Large intestine (tissue), 3 donors: ENCODE results near the gene ARHGAP42. TPM values are rescaled to one million over a fixed set of nuclear protein-coding genes. Genes with fewer than 3 reads are reported as not detected.

Source experiments
- DNase-seq, 2 donors: peaks; one replicate each; pipeline versions ENCODE4 v3.0.0 to v3.0.0-alpha.2; 2013
- H3K27ac ChIP-seq: one replicate; pipeline ENCODE4 v1.5.1; 2013; ENCODE audit warnings: low read length
- H3K27me3 ChIP-seq: 2 replicates; pipeline ENCODE4 v1.6.1; 2013; ENCODE audit warnings: low read length; ENCODE audit not compliant: control insufficient read depth, insufficient read depth
- H3K36me3 ChIP-seq: 2 replicates; pipeline ENCODE4 v1.6.1; 2013; ENCODE audit warnings: low read length; ENCODE audit not compliant: control insufficient read depth, insufficient read depth
- H3K4me1 ChIP-seq: one replicate; pipeline ENCODE4 v1.6.1; 2013; ENCODE audit warnings: low read length; ENCODE audit not compliant: control insufficient read depth, insufficient read depth
- H3K4me3 ChIP-seq: one replicate; pipeline ENCODE4 v1.5.1; 2013; ENCODE audit warnings: low read length
- H3K9me3 ChIP-seq: one replicate; pipeline ENCODE4 v1.6.1; 2013; ENCODE audit warnings: mild to moderate bottlenecking, low read depth, low read length, moderate library complexity; ENCODE audit not compliant: control insufficient read depth
- WGBS: methylation state at CpG from one replicate; pipeline ENCODE4 v1.1.5; 2013; ENCODE audit warnings: low lambda C conversion rate; ENCODE audit not compliant: insufficient coverage; 5-methylcytosine and 5-hydroxymethylcytosine counted together
- polyA plus RNA-seq: library from polyadenylated mRNA; unstranded; fragments of 120-200 nt; gene quantifications from one replicate; pipeline ENCODE4 v1.2.1, GENCODE V29; 2013

The ARHGAP42 gene
- polyA plus RNA-seq, 1 donor: 18.2 TPM

DNA sequence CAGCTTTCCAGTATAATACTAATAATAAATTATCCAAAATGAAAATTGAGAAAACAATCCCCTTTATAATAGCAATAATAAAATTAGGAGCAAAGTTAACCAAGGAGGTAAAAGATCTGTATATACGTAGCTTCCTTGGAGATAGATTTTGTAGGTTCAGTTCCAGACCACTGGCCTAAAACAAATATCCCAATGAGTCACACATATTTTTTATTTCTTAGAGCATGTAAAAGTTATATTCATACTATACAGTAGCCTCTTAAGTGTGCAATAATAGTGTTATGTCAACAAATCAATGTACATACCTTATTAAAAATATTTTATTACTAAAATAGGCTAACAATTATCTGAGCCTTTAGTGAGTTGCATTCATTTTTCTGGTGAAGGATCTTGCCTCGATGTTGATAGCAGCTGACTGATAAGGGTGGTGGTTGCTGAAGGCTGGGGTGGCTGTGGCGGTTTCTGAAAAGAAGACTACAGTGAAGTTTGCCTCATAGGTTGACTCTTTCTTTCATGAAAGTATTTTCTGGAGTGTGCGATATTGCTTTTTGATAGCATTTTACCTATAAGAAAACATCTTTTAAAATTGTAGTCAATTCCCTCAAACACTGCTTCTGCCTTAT, 178.5 kb downstream of the ARHGAP42 start:
- Histone ChIP-seq H3K36me3 (no peaks in the 10 kb centered on the region), H3K27ac (no peak overlapping the region), H3K27me3 (no peaks in the 10 kb centered on the region), H3K4me3 (no peak overlapping the region), H3K9me3 (no peaks in the 10 kb centered on the region), H3K4me1 (peaks cover 4% of the 10 kb centered on the region)
- WGBS: no CpG with 5 or more reads among the region's 4 CpGs
- no peak for DNase-seq

DNA sequence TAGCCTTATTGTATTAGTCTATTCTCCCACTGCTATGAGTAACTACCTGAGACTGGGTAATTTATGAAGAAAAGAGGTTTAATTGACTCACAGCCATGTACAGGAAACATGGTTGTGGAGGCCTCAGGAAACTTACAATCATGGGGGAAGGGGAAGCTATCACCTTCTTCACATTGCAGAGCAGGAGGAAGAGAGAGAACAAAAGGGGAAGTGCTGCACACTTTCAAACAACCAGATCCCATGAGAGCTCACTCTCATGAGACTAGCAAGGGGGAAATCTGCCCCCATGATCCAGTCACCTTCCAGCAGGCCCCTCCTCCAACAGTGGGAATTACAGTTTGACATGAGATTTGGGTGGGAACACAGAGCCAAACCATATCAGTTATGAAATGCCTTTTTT, 179.4 kb downstream of the ARHGAP42 start:
- no peak overlapping the region for H3K27ac ChIP-seq
- no peak for DNase-seq
- peaks cover 4% of the 10 kb centered on the region for H3K4me1 ChIP-seq
- H3K9me3 ChIP-seq: no peaks in the 10 kb centered on the region
- H3K36me3 ChIP-seq: no peaks in the 10 kb centered on the region
- H3K4me3 ChIP-seq: no peak overlapping the region
- no peaks in the 10 kb centered on the region for H3K27me3 ChIP-seq

DNA sequence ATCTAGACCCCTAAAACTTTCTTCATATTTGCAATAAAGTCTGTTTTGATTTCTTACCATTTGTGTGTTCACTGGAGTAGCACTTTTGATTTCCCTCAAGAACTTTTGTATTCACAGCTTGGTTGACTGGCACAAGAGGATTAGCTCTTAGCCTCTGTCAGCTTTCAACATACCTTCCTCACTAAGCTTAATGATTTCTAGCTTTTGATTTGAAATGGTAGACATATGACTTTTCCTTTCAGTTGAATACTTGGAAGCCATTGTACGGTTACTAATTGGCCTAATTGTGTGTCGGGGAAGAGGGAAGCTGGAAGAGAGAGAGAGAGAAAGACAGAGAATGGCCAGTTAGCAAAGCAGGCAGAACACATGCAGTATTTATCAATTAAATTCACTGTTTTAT, 180.5 kb downstream of the ARHGAP42 start:
- DNase-seq: no peak
- WGBS: no CpG with 5 or more reads among the region's 2 CpGs

DNA sequence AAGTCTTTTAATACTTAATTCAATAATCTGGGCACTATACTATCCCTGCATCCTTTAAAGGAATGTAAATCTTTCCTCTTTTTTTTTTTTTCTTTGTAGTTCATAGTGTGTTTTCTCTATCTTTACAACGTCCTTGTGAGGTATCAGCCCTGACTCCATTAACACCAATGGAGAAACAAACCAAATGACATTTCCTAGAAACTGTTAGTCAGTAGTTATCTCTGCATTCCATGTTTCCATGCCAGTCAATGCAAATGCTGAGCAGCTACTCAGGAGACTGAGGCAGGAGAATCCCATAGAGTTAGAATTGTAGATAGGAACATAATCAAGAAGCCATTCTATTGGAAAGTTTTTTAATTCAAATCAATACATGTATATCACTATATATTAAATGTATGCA, 182.2 kb downstream of the ARHGAP42 start:
- no peaks in the 10 kb centered on the region for H3K27me3 ChIP-seq
- no peak overlapping the region for H3K27ac ChIP-seq
- H3K4me1 ChIP-seq: peaks cover 4% of the 10 kb centered on the region
- WGBS: no CpG with 5 or more reads among the region's 1 CpG
- no peak overlapping the region for H3K4me3 ChIP-seq
- H3K9me3 ChIP-seq: no peaks in the 10 kb centered on the region
- DNase-seq: no peak
- no peaks in the 10 kb centered on the region for H3K36me3 ChIP-seq

More for the DNA sequence above, 180.5 kb downstream of the ARHGAP42 start:
- H3K36me3 ChIP-seq: no peaks in the 10 kb centered on the region
- H3K27ac ChIP-seq: no peak overlapping the region
- H3K4me1 ChIP-seq: peaks cover 4% of the 10 kb centered on the region
- H3K9me3 ChIP-seq: no peaks in the 10 kb centered on the region
- H3K4me3 ChIP-seq: no peak overlapping the region
- no peaks in the 10 kb centered on the region for H3K27me3 ChIP-seq

DNA sequence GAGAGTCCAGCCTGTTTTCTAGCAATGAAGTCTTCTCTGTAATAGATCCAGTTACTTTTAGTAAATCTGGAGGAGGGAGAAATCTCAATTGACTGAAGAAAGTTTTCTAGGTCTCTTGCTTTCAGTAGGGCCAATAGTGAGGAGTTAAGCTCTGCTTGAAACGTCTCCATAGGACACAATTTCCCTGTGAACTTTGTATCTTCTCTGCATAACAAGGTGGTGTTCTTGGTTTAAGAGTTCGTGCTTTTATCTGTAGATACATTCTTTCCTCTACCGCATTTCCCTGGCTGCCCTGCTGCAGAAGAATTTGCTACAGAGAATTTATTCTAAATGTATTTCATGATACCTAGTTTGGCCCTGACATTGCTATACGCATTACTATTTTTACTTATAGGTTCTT, 183.1 kb downstream of the ARHGAP42 start:
- H3K27ac ChIP-seq: peak overlapping the region; percentile 41
- H3K36me3 ChIP-seq: no peaks in the 10 kb centered on the region
- peaks cover 4% of the 10 kb centered on the region for H3K4me1 ChIP-seq
- H3K4me3 ChIP-seq: no peak overlapping the region
- H3K9me3 ChIP-seq: no peaks in the 10 kb centered on the region
- H3K27me3 ChIP-seq: no peaks in the 10 kb centered on the region
- peak; percentile 23 to 54 for DNase-seq
- 67% methylated on average over 1 of the region's 4 CpGs for WGBS

DNA sequence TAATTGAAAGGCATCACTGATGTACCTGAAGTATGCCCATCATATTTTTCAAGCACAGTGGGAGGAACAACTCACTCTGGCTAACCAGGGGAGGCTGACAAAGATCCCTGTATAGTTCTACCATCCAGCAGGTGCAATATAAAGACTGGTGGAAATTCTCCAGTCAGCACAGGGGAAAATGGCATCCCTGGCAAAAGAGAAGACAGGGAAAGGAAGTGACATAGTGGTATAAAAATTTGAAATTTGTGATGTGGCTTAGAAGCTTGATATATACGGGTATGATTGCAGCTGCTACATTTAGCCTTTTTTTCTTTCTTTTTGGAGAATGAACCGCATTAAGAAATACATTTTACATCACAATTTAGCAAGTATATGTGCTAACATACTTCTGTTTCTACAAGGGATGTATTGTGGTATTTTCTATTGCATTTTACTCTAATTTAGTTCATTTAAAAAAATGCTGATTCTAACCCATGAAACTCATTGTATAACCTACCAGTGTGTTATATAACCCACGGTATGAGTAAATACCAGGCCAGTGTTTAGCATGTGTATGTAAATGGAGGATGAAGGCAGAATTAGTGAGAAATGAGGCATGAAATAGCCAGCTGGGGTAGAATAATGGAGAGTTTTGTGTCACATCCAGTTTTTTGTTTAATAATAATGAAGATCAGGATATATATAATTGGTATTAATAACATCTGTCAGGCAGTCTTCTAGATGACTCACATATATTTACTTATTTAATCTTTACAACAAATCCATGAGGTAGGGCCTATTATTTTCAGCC, 186.1 kb downstream of the ARHGAP42 start:
- DNase-seq: no peak
- no peaks in the 10 kb centered on the region for H3K36me3 ChIP-seq
- H3K4me1 ChIP-seq: peaks cover 4% of the 10 kb centered on the region
- H3K4me3 ChIP-seq: no peak overlapping the region
- H3K27me3 ChIP-seq: no peaks in the 10 kb centered on the region
- WGBS: 88% methylated on average over 1 of the region's 3 CpGs
- no peak overlapping the region for H3K27ac ChIP-seq
- no peaks in the 10 kb centered on the region for H3K9me3 ChIP-seq

DNA sequence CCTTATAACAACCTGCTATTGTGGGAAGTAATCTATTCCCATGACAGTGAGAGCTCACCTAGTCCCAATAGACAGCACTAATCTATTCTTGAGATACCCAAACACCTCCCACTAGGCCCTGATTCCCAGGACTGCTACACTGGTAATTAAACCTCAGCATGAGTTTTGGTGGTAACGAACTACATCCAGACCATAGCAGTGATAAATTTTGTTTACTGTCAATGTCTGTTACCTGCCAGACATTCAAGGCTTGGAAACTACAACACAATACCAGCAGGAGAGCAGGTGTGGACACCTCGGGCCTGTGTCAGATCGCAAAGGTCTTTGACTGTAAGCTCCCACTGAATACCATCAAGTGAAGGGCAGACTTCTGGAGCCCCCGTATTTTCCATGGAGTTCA, 187.1 kb downstream of the ARHGAP42 start:
- no CpG with 5 or more reads among the region's 4 CpGs for WGBS
- peaks cover 4% of the 10 kb centered on the region for H3K4me1 ChIP-seq
- H3K9me3 ChIP-seq: no peaks in the 10 kb centered on the region
- no peak overlapping the region for H3K27ac ChIP-seq
- no peak for DNase-seq
- H3K27me3 ChIP-seq: no peaks in the 10 kb centered on the region
- no peak overlapping the region for H3K4me3 ChIP-seq
- no peaks in the 10 kb centered on the region for H3K36me3 ChIP-seq

DNA sequence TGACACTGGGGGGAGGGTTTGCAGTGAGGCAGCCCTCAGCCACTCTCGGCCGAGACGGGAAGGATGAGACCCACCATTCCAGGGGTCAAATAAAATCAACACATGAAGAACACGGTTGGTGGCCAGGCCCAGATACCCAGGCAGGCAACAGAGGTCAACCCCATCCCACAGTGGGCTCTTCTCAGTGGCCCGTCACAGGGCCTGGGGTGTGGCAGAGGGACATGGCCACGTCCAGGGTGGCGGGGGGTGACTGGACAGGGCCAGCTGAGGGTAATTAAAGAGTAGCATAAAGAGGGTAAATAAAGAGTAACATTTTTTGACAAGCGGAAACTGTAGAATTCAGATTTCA, 188.4 kb downstream of the ARHGAP42 start:
- no peak overlapping the region for H3K27ac ChIP-seq
- 100% methylated on average over 1 of the region's 8 CpGs for WGBS
- H3K36me3 ChIP-seq: no peaks in the 10 kb centered on the region
- no peaks in the 10 kb centered on the region for H3K27me3 ChIP-seq
- H3K9me3 ChIP-seq: no peaks in the 10 kb centered on the region
- H3K4me3 ChIP-seq: no peak overlapping the region
- DNase-seq: no peak
- H3K4me1 ChIP-seq: no peaks in the 10 kb centered on the region

DNA sequence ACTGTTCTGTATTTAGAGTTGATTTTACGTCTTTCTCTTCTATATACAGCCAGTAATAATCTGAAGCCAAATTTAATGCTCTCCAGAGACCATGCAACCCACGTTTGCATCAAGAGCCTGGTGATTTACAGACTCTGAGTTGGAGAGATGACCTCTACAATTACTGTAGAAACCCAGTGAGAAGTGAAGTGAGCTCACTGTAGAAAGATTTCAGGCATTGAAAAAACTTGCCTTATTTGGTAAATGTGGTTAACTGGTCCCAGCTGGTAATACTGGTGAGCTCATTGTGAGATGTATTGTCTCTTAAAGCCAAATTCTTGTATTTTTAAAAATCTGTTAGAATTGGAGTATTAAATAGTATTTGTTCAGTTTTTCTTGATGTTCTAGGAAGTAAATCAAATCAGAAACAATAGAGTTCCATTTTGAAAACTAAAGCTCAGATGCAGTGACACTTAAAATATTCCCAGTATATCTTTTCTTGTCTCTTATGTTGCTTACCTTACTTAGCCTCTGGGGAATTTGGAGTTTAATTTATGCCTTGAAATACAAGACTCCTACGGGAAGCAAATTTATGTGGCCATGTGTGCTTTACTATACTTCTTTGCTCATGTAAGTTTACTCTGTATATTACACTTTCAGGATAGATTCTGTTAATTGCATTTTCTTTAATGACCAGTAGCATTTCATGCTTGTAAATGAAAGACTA, 189.9 kb downstream of the ARHGAP42 start:
- no peaks in the 10 kb centered on the region for H3K27me3 ChIP-seq
- no peaks in the 10 kb centered on the region for H3K36me3 ChIP-seq
- no peaks in the 10 kb centered on the region for H3K4me1 ChIP-seq
- no peaks in the 10 kb centered on the region for H3K9me3 ChIP-seq
- no peak overlapping the region for H3K4me3 ChIP-seq
- WGBS: 100% methylated on average over 1 of the region's 3 CpGs
- no peak for DNase-seq
- H3K27ac ChIP-seq: no peak overlapping the region

DNA sequence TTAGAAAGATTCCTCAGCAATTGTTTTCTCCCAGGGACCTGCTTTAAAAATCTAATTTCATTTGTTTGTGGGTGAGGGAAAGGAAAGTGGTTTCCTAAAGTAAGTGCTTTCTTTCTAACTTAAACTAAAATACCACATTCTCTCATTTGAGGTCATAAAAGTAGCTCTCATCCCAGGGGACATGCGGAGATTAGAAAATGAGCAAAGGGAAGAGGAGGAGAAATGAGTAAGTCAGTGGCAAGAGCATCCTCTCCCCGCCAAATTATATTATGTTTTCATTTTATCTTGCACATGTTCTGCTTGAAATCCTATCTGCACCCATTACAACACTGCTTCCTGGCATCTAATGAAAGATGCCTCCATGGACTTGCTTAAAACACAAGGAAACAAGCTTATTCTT, 191.4 kb downstream of the ARHGAP42 start:
- no peaks in the 10 kb centered on the region for H3K27me3 ChIP-seq
- H3K36me3 ChIP-seq: no peaks in the 10 kb centered on the region
- no peak for DNase-seq
- no peak overlapping the region for H3K4me3 ChIP-seq
- no peaks in the 10 kb centered on the region for H3K4me1 ChIP-seq
- no peaks in the 10 kb centered on the region for H3K9me3 ChIP-seq
- H3K27ac ChIP-seq: no peak overlapping the region
- no CpG with 5 or more reads among the region's 2 CpGs for WGBS
